Naive thymus-derived CD4-positive, alpha-beta T cell (primary cell): ENCODE data around the gene B3GALT5. TPM values are rescaled to one million over a fixed set of nuclear protein-coding genes. Genes with fewer than 3 reads are reported as not detected.
A peak's percentile ranks its signal among the peaks of the same experiment; 100 is the strongest.

Source experiments
- ATAC-seq: fragments of 150-1000 bp; cut with Tn5 transposase; 2 replicates; pipeline ENCODE4 v1.10.0; 2021; ENCODE audit warnings: mild to moderate bottlenecking, moderate library complexity
- CTCF ChIA-PET: fragments of 350-600 bp; sonication (Branson Sonifier 250); formaldehyde crosslinking; loops from one replicate; lab custom pipeline; 2021; ENCODE audit warnings: antibody characterized with exemption; lab: Charles Lee
- POLR2A ChIA-PET: fragments of 350-600 bp; sonication (Branson Sonifier 250); formaldehyde crosslinking; loops from one replicate; lab custom pipeline; 2021; ENCODE audit warnings: antibody characterized with exemption, inconsistent platforms; lab: Charles Lee
- DNase-seq, 9 donors: peaks; one replicate each; pipeline versions ENCODE4 v3.0.0 to v3.0.0-alpha.2; 2020 to 2022; ENCODE audit warnings: mixed read lengths in 1 of 9
- H3K27ac ChIP-seq: one replicate; pipeline ENCODE4 v1.7.0; 2013; ENCODE audit warnings: mild to moderate bottlenecking, low read depth, low read length, moderate library complexity
- H3K27me3 ChIP-seq, 2 donors: one replicate each; pipeline ENCODE4 v1.7.0; 2013; ENCODE audit warnings: low read length in 2 of 2, mild to moderate bottlenecking in 2 of 2, moderate library complexity in 2 of 2; ENCODE audit not compliant: control insufficient read depth in 2 of 2, insufficient read depth in 2 of 2
- H3K36me3 ChIP-seq, 3 experiments: 1 replicate in 2 of 3; 2 replicates in 1 of 3; pipeline ENCODE4 v1.7.0; 2013; ENCODE audit warnings: low read length in 3 of 3, mild to moderate bottlenecking in 3 of 3, moderate library complexity in 1 of 3; ENCODE audit not compliant: insufficient read depth in 3 of 3, control insufficient read depth in 2 of 3
- H3K4me1 ChIP-seq, 2 donors: one replicate each; pipeline ENCODE4 v1.7.0; 2013; ENCODE audit warnings: low read length in 2 of 2, mild to moderate bottlenecking in 2 of 2, moderate library complexity in 1 of 2; ENCODE audit not compliant: control insufficient read depth in 2 of 2, insufficient read depth in 2 of 2
- H3K4me3 ChIP-seq: 2 replicates; pipeline ENCODE4 v1.7.0; 2013; ENCODE audit warnings: mild to moderate bottlenecking, low read length
- H3K9me3 ChIP-seq, 3 experiments: 1 replicate in 2 of 3; 2 replicates in 1 of 3; pipeline ENCODE4 v1.7.0; 2013; ENCODE audit warnings: low read length in 3 of 3; ENCODE audit not compliant: control insufficient read depth in 2 of 3
- H3K27ac Mint-ChIP-seq, 9 donors: one replicate each; pipeline ENCODE4 v1.8.0; 2020 to 2022; ENCODE audit warnings: mixed read lengths in 9 of 9, mild to moderate bottlenecking in 8 of 9, moderate library complexity in 5 of 9, inconsistent platforms in 2 of 9
- H3K27me3 Mint-ChIP-seq, 5 donors: one replicate each; pipeline ENCODE4 v1.8.0; 2021 to 2022; ENCODE audit warnings: mixed read lengths in 5 of 5, mild to moderate bottlenecking in 1 of 5
- H3K36me3 Mint-ChIP-seq, 5 donors: one replicate each; pipeline ENCODE4 v1.8.0; 2020 to 2022; ENCODE audit warnings: mixed read lengths in 5 of 5, mild to moderate bottlenecking in 3 of 5, inconsistent platforms in 1 of 5
- H3K4me1 Mint-ChIP-seq, 7 donors: one replicate each; pipeline ENCODE4 v1.8.0; 2020 to 2022; ENCODE audit warnings: mixed read lengths in 7 of 7, mild to moderate bottlenecking in 3 of 7, inconsistent platforms in 1 of 7
- H3K4me3 Mint-ChIP-seq, 10 donors: one replicate each; pipeline ENCODE4 v1.8.0; 2020 to 2022; ENCODE audit warnings: mild to moderate bottlenecking in 10 of 10, mixed read lengths in 10 of 10, moderate library complexity in 6 of 10, inconsistent platforms in 2 of 10
- H3K9me3 Mint-ChIP-seq, 11 donors: one replicate each; pipeline ENCODE4 v1.8.0; 2020 to 2022; ENCODE audit warnings: mixed read lengths in 11 of 11, mild to moderate bottlenecking in 4 of 11, inconsistent platforms in 1 of 11, moderate library complexity in 1 of 11
- intact Hi-C, 2 donors: fragments of 100-400 bp; cut with micrococcal nuclease; formaldehyde crosslinking; loops; one replicate each; pipeline ENCODE4 v1.15.1; 2023
- polyA plus RNA-seq, 2 donors: library from polyadenylated mRNA; unstranded; fragments of 300-500 nt; fragmentation: Illumina TruSeq; gene quantifications; one replicate each; pipeline ENCODE4 v1.2.3, GENCODE V29; 2021
- total RNA-seq, 6 experiments: library from RNA in 5 of 6; stranded (reverse) in 5 of 6; gene quantifications; 1 replicate in 5 of 6; 2 replicates in 1 of 6; pipeline ENCODE4 v1.2.3 and lab custom pipeline; 2021 to 2026

The B3GALT5 gene
- total RNA-seq (not detected), polyA plus RNA-seq (not detected), total RNA-seq (lab: John Stamatoyannopoulos, UW) (not detected)

DNA sequence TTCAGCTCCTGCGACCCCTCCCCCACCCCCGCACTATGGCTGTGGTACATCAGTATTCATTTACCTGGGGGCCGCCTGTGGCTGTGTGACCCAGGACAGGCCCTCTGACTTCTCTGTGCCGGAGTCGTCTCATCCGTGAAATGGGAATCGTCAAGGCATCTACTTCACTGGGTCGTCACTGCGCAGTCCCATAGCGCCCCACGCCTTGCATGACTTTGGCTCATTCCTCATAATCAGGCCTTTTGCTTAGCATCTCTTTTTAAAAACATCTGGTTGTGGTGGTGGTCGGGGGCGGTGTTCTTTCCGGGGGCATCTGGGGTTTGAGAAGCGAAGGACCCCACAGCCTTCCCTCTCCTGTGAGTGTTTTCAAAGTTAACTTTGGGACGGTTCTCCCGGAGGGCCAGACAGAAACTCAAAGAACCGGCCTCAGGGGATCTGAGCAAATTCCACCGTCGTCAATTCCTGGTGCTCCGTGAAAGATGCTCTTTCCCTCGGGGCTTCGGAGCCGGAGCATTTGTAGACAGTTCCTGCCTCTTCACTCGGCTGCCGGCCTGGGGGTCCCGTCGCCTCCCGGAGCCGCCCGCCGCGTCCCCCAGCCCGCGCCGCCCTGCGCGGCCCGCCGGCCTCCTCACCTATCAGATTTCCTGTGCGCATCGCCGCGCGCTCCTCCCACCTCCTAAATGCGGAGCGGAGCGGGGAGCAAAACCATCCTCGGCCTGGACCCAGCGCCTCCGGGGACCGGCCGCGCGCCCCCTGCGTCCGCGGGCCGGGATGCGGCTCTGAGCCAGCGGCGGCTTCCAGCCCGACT lies at the start of gene B3GALT5:
Gene B3GALT5 (plus strand): TSS at position 708 of the 808 bp plus-strand sequence. CDS start 47,620 bp downstream, outside the sequence.
- H3K4me1 Mint-ChIP-seq = peaks cover 0 to 11% (median 9%) of the 10 kb centered on the region in 7 donors
- H3K36me3 Mint-ChIP-seq = no peaks in the 10 kb centered on the region
- intact Hi-C loops = no loop called here
- Histone ChIP-seq H3K36me3 (no peaks in the 10 kb centered on the region), H3K4me3 (no peak within 1 kb of the TSS), H3K27me3 (no peaks in the 10 kb centered on the region), H3K27ac (no peak within 1 kb of the TSS), H3K4me1 (no peaks in the 10 kb centered on the region), H3K9me3 (no peaks in the 10 kb centered on the region)
- H3K9me3 Mint-ChIP-seq = peaks cover 0 to 6% (median 0%) of the 10 kb centered on the region in 11 donors
- DNase-seq (no peak), ATAC-seq (no peak)
- POLR2A ChIA-PET = no interaction called here
- CTCF ChIA-PET = no interaction called here
- peak within 1 kb of the TSS in 1 of 9 donors; percentile 62 for H3K27ac Mint-ChIP-seq
- H3K27me3 Mint-ChIP-seq = peaks cover 33 to 68% (median 50%) of the 10 kb centered on the region in 5 donors
- H3K4me3 Mint-ChIP-seq = peak within 1 kb of the TSS in 3 of 10 donors; percentile 29 to 46 (median 38)

DNA sequence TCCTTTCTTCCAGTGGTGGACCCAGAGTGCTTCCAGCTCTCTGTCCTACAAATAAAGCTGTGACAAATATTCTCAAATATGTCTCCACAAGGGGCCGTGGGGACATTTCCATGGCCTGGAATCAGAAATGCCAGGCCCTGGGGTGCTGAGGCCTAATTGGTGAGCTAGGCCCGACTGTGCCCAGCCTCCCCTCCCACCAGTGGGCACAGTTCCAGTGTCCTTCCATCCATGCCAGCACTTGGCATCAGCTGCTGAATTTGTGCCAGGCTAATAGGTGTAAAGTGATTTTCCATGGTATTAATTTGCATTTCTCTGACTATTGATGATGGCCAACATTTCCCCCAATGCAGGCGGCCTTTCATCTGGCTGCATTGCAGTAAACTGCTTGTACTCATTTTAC lies 48.5 kb upstream of the B3GALT5 start:
- peaks cover 0 to 13% (median 3%) of the 10 kb centered on the region in 5 donors for H3K27me3 Mint-ChIP-seq
- Histone ChIP-seq H3K36me3 (no peaks in the 10 kb centered on the region), H3K9me3 (no peaks in the 10 kb centered on the region), H3K27me3 (no peaks in the 10 kb centered on the region), H3K4me1 (no peaks in the 10 kb centered on the region), H3K4me3 (no peak overlapping the region), H3K27ac (no peak overlapping the region)
- ChIA-PET POLR2A (no interaction called here), CTCF (no interaction called here)
- intact Hi-C loops = no loop called here
- H3K9me3 Mint-ChIP-seq = no peaks in the 10 kb centered on the region
- H3K27ac Mint-ChIP-seq = no peak overlapping the region
- no peaks in the 10 kb centered on the region for H3K4me1 Mint-ChIP-seq
- no peak for DNase-seq
- no peaks in the 10 kb centered on the region for H3K36me3 Mint-ChIP-seq
- ATAC-seq = no peak
- no peak overlapping the region for H3K4me3 Mint-ChIP-seq

DNA sequence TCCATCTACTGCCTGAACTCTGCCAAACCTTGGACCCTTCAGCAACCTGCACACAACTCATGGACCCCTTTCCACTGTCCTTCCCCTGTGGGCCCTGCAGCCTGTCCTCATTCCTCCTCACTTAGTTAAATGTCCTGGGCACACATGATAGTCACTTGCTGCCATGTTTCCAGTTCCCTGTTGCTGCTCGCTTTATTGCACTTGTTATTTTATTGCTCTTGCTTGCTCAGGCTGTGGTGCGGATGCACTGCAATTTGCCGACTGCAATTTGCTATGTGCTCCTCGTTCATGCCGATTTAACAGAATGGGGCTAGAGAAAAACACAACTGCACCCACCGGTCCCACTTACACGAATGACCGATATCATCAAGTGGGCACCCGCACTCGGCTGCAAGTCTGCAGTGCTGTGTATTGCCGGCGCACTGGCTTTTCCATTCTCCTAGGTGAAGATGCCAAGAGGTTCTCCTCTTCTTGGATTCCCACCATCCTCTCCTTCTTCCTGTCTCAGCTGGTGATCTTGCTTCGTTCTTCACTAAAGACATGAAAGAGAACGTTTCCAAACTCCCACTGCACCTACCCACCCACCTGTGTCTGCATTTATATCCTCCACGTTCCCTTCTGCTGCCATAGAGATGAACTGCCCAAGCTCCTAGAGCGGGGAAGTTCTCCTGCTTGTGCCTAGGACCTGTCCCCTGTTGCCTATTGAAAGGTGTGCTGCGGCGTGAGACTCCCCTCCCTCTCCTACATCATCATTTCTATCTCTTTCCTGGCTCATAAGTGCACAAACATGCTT lies 45.4 kb upstream of the B3GALT5 start:
- Histone ChIP-seq H3K27ac (no peak overlapping the region), H3K4me3 (no peak overlapping the region), H3K27me3 (no peaks in the 10 kb centered on the region), H3K36me3 (no peaks in the 10 kb centered on the region), H3K4me1 (no peaks in the 10 kb centered on the region), H3K9me3 (no peaks in the 10 kb centered on the region)
- DNase-seq (no peak), ATAC-seq (no peak)
- CTCF ChIA-PET = no interaction called here
- Mint-ChIP-seq H3K27ac (no peak overlapping the region), H3K36me3 (no peaks in the 10 kb centered on the region), H3K4me3 (no peak overlapping the region), H3K4me1 (no peaks in the 10 kb centered on the region), H3K9me3 (no peaks in the 10 kb centered on the region), H3K27me3 (peaks cover 0 to 16% (median 13%) of the 10 kb centered on the region in 5 donors)
- POLR2A ChIA-PET = no interaction called here
- intact Hi-C loops = no loop called here

DNA sequence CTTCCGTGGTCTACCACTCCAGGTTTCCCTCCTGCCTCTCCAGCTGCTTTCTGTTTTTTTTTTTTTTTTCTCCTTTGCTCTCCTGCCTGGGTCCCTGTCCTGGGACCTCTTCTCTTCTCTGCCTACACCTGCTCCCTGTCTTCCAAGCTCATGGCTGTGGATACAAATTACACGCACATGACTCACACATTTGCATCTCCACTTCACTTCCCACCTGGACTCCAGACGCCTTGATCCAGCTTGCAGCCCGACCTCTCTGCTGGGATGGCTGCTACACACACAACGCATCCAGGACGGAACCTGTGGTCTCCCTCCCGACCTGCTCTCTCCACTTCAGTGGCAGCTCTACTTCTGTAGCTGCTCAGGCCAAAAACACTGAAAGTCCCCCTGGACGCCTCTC lies 44.4 kb upstream of the B3GALT5 start:
- no peaks in the 10 kb centered on the region for H3K27me3 ChIP-seq
- H3K36me3 ChIP-seq = no peaks in the 10 kb centered on the region
- POLR2A ChIA-PET = no interaction called here
- Mint-ChIP-seq H3K4me1 (no peaks in the 10 kb centered on the region), H3K27ac (no peak overlapping the region), H3K27me3 (peaks cover 0 to 23% (median 15%) of the 10 kb centered on the region in 5 donors), H3K9me3 (no peaks in the 10 kb centered on the region), H3K36me3 (no peaks in the 10 kb centered on the region), H3K4me3 (no peak overlapping the region)
- H3K4me1 ChIP-seq = no peaks in the 10 kb centered on the region
- no peak overlapping the region for H3K4me3 ChIP-seq
- H3K9me3 ChIP-seq = no peaks in the 10 kb centered on the region
- no peak for ATAC-seq
- CTCF ChIA-PET = no interaction called here
- H3K27ac ChIP-seq = no peak overlapping the region
- intact Hi-C loops = no loop called here
- no peak for DNase-seq

GRCh38 chr21:39575775-39576174 lies 37.0 kb upstream of the B3GALT5 start:
- Mint-ChIP-seq H3K36me3 (no peaks in the 10 kb centered on the region), H3K4me1 (no peaks in the 10 kb centered on the region), H3K4me3 (no peak overlapping the region), H3K9me3 (no peaks in the 10 kb centered on the region), H3K27ac (no peak overlapping the region), H3K27me3 (peaks cover 0 to 37% (median 29%) of the 10 kb centered on the region in 5 donors)
- DNase-seq (no peak), ATAC-seq (no peak)
- Histone ChIP-seq H3K27ac (no peak overlapping the region), H3K9me3 (no peaks in the 10 kb centered on the region), H3K27me3 (no peaks in the 10 kb centered on the region), H3K4me3 (no peak overlapping the region), H3K36me3 (no peaks in the 10 kb centered on the region), H3K4me1 (no peaks in the 10 kb centered on the region)
- intact Hi-C loops = no loop called here
- ChIA-PET CTCF (no interaction called here), POLR2A (no interaction called here)

- Histone ChIP-seq H3K27ac (no peak overlapping the region), H3K36me3 (no peaks in the 10 kb centered on the region), H3K4me1 (no peaks in the 10 kb centered on the region), H3K9me3 (no peaks in the 10 kb centered on the region), H3K4me3 (no peak overlapping the region), H3K27me3 (no peaks in the 10 kb centered on the region)
- ChIA-PET CTCF (no interaction called here), POLR2A (no interaction called here)
- no peak for DNase-seq
- no peak overlapping the region for H3K27ac Mint-ChIP-seq
- H3K4me1 Mint-ChIP-seq = no peaks in the 10 kb centered on the region
- ATAC-seq = no peak
- no peak overlapping the region for H3K4me3 Mint-ChIP-seq
- peaks cover 0 to 37% (median 27%) of the 10 kb centered on the region in 5 donors for H3K27me3 Mint-ChIP-seq
- no peaks in the 10 kb centered on the region for H3K9me3 Mint-ChIP-seq
- intact Hi-C loops = no loop called here
- no peaks in the 10 kb centered on the region for H3K36me3 Mint-ChIP-seq
These were observed 36.1 kb upstream of the B3GALT5 start for GRCh38 chr21:39576518-39577128.
